ENCODE results near the gene KDM4B. TPM values are rescaled to one million over a fixed set of nuclear protein-coding genes. Genes with fewer than 3 reads are reported as not detected.

KDM4B gene
- total RNA-seq, 2 donors from 2014 or later = 27.8 to 38.5 TPM

DNA sequence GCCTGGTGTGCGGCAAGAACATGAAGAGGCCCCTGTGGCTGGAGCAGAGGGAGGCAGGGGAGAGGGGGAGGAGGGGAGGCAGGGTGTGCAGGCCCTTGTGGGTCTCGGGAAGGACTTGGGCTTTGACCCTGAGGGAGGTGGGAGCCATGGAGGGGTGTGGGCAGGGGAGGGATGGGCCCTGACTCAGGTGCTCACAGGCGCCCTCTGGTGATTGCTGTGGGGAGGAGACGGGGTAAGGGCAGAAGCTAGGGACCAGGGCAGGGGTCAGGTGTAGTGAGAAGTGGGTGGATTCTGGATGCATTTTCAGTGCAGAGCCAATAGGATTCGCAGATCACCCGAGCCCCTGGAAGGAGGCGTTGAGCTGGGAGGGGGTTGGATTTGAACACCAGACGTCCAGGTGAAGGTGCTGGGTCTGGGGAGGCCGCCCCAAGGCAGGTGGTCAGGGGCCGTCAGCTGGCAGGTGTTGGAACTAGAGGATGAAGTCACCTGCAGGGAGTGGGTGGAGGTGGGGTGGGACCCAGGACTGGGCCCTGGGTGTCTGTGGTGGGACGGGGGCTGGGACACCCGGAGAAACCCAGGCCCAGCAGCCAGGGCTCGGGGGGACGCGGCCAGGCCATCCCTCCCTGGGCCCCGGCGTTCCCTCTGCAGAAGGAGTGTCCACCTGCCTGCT lies 185.4 kb downstream of the KDM4B start:
- H3K9me3 Mint-ChIP-seq = peaks cover 27% of the 10 kb centered on the region
- peak; percentile 91 for DNase-seq
- TF ChIP-seq, protein P1, sequence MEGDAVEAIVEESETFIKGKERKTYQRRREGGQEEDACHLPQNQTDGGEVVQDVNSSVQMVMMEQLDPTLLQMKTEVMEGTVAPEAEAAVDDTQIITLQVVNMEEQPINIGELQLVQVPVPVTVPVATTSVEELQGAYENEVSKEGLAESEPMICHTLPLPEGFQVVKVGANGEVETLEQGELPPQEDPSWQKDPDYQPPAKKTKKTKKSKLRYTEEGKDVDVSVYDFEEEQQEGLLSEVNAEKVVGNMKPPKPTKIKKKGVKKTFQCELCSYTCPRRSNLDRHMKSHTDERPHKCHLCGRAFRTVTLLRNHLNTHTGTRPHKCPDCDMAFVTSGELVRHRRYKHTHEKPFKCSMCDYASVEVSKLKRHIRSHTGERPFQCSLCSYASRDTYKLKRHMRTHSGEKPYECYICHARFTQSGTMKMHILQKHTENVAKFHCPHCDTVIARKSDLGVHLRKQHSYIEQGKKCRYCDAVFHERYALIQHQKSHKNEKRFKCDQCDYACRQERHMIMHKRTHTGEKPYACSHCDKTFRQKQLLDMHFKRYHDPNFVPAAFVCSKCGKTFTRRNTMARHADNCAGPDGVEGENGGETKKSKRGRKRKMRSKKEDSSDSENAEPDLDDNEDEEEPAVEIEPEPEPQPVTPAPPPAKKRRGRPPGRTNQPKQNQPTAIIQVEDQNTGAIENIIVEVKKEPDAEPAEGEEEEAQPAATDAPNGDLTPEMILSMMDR (conservative IDR thresholded peaks at IDR 0.05) = peak; percentile 81
- Histone ChIP-seq H3K27me3 (ENCODE audit: control insufficient read depth, insufficient read depth, low read length, poor library complexity, severe bottlenecking) (no peaks in the 10 kb centered on the region), H3K4me3 (ENCODE audit: low read length) (no peak overlapping the region), H3K4me1 (ENCODE audit: control insufficient read depth, insufficient read depth, low read length) (no peaks in the 10 kb centered on the region), H3K36me3 (ENCODE audit: control insufficient read depth, insufficient read depth, low read length) (peaks cover 5% of the 10 kb centered on the region), H3K9me3 (ENCODE audit: control insufficient read depth, low read length) (peaks cover 20% of the 10 kb centered on the region), H3K9ac (ENCODE audit: extremely low read depth, low read length, poor library complexity, severe bottlenecking) (no peak overlapping the region), H3K27ac (ENCODE audit: low read depth, low read length) (peak overlapping the region; percentile 87)
- no peak overlapping the region for H3K27ac Mint-ChIP-seq
- no peaks in the 10 kb centered on the region for H3K27me3 Mint-ChIP-seq (ENCODE audit: insufficient read depth)
- no peak overlapping the region for H3K4me3 Mint-ChIP-seq
- peaks cover 12% of the 10 kb centered on the region for H3K4me1 Mint-ChIP-seq
- H3K36me3 Mint-ChIP-seq (ENCODE audit: low read depth) = peaks cover 14% of the 10 kb centered on the region
- WGBS, 2 experiments (ENCODE audit: insufficient coverage in 1 of 2, insufficient read length in 1 of 2) = 78 to 82% methylated on average over 9 to 17 of the region's 17 CpGs

DNA sequence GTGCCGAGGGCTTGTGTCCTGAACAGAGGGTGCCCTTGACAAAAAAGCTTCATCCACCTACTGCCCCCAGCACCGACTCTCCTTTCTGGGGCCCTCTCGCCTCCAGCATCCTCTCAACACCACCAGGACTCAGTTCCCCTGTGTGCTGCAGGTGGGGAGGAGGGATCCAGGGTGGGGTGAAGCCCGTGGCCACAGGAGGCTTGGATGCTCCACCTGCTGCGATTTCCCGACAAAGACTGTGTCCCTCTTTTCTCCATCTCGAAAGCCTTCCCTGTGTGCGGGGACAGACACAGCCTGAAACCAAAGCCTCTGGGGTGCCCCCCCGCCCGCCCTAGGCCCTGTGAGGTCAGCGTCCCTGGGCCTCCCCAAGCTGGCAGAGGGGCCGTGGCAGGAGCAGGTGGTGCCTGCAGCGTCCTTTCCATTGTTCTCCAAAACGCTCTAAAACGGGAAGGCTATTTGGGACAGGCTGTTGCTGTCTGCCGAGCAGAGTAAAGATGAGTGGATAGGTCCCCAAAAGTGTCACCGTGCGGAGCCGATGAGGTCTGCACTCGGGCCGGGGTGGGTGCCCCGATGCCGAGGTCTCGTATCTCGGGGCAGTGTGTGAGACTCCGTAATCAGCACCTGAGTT lies 186.0 kb downstream of the KDM4B start:
- Histone ChIP-seq H3K4me1 (ENCODE audit: control insufficient read depth, insufficient read depth, low read length) (no peaks in the 10 kb centered on the region), H3K27me3 (ENCODE audit: control insufficient read depth, insufficient read depth, low read length, poor library complexity, severe bottlenecking) (no peaks in the 10 kb centered on the region), H3K9me3 (ENCODE audit: control insufficient read depth, low read length) (peaks cover 20% of the 10 kb centered on the region), H3K4me3 (ENCODE audit: low read length) (no peak overlapping the region), H3K27ac (ENCODE audit: low read depth, low read length) (peak overlapping the region; percentile 87), H3K36me3 (ENCODE audit: control insufficient read depth, insufficient read depth, low read length) (peaks cover 5% of the 10 kb centered on the region), H3K9ac (ENCODE audit: extremely low read depth, low read length, poor library complexity, severe bottlenecking) (no peak overlapping the region)
- H3K4me3 Mint-ChIP-seq = no peak overlapping the region
- DNase-seq = no peak
- 92 to 93% methylated on average over 21 to 26 of the region's 26 CpGs for WGBS, 2 experiments (ENCODE audit: insufficient coverage in 1 of 2, insufficient read length in 1 of 2)
- peaks cover 12% of the 10 kb centered on the region for H3K4me1 Mint-ChIP-seq
- H3K27me3 Mint-ChIP-seq (ENCODE audit: insufficient read depth) = no peaks in the 10 kb centered on the region
- H3K27ac Mint-ChIP-seq = no peak overlapping the region
- peaks cover 14% of the 10 kb centered on the region for H3K36me3 Mint-ChIP-seq (ENCODE audit: low read depth)
- TF ChIP-seq, protein P1 (conservative IDR thresholded peaks at IDR 0.05) = no peak
- peaks cover 29% of the 10 kb centered on the region for H3K9me3 Mint-ChIP-seq

DNA sequence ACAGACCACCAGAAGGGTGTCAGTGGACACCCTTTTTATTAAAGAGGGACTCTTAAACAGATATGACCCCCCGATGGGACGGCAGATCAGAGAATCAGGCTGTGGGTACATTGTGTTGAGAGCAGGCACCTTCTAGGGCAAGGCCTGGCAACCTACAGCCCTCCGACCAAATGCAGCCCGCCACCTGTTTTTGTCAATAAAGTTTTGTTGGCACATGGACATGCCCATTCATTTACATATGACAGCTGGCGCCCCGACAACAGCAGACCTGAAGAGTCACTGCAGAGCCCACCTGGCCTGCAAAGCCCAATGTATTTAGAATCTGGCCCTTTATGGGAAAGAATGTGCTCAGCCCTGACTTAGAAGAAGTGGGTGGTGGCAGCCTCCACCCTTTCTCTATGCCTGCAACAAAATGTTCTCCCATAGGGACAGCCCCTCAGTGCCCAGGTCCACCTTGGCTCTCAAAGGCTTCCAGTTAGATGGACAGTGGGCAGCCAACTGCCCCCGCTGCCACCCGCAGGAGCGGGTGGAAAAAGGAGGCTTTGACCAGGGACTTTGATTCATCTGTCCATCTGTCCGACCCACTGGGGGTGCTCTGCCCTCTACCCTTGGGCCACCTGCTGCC lies 186.8 kb downstream of the KDM4B start:
- H3K4me3 ChIP-seq (ENCODE audit: low read length) = no peak overlapping the region
- Mint-ChIP-seq H3K36me3 (ENCODE audit: low read depth) (peaks cover 14% of the 10 kb centered on the region), H3K4me1 (peaks cover 19% of the 10 kb centered on the region), H3K27ac (no peak overlapping the region), H3K9me3 (peaks cover 32% of the 10 kb centered on the region), H3K4me3 (no peak overlapping the region), H3K27me3 (ENCODE audit: insufficient read depth) (no peaks in the 10 kb centered on the region)
- WGBS, 2 experiments (ENCODE audit: insufficient coverage in 1 of 2, insufficient read length in 1 of 2) = 94 to 95% methylated on average over 10 of the region's 10 CpGs
- TF ChIP-seq, protein P1 (conservative IDR thresholded peaks at IDR 0.05) = no peak
- DNase-seq = no peak
- peaks cover 5% of the 10 kb centered on the region for H3K36me3 ChIP-seq (ENCODE audit: control insufficient read depth, insufficient read depth, low read length)
- peak overlapping the region; percentile 85 for H3K27ac ChIP-seq (ENCODE audit: low read depth, low read length)
- H3K27me3 ChIP-seq (ENCODE audit: control insufficient read depth, insufficient read depth, low read length, poor library complexity, severe bottlenecking) = no peaks in the 10 kb centered on the region
- H3K9me3 ChIP-seq (ENCODE audit: control insufficient read depth, low read length) = peaks cover 25% of the 10 kb centered on the region
- no peaks in the 10 kb centered on the region for H3K4me1 ChIP-seq (ENCODE audit: control insufficient read depth, insufficient read depth, low read length)
- no peak overlapping the region for H3K9ac ChIP-seq (ENCODE audit: extremely low read depth, low read length, poor library complexity, severe bottlenecking)
